Cardiac muscle cell (in vitro differentiated cells and primary cell): ENCODE results near the gene SLC39A6. TPM values are rescaled to one million over a fixed set of nuclear protein-coding genes. Genes with fewer than 3 reads are reported as not detected.
"Not testable (repeated sequence)": the region's sequence is repeated elsewhere in the genome, so short reads cannot be mapped to it uniquely, and the experiment has no call there.

Experiments used
- DNase-seq, 2 donors: peaks; one replicate each; pipeline versions ENCODE4 v3.0.0 to v3.0.0-alpha.2; 2010 to 2017; ENCODE audit warnings: low read depth in 1 of 2, low spot score in 1 of 2
- H3K27ac ChIP-seq: fragments of 200-600 bp; sonication (generic); 2 replicates; pipeline ENCODE4 v1.5.1; 2016
- H3K27me3 ChIP-seq: fragments of 200-600 bp; sonication (generic); 2 replicates; pipeline ENCODE4 v1.6.0; 2016; ENCODE audit warnings: control low read depth
- H3K36me3 ChIP-seq: fragments of 200-600 bp; sonication (generic); 2 replicates; pipeline ENCODE4 v1.5.1; 2016; ENCODE audit warnings: control low read depth
- H3K4me1 ChIP-seq: fragments of 200-600 bp; sonication (generic); 2 replicates; pipeline ENCODE4 v1.8.1; 2017; ENCODE audit warnings: low read depth, mild to moderate bottlenecking, mixed run types
- H3K4me3 ChIP-seq: fragments of 200-600 bp; sonication (generic); 2 replicates; pipeline ENCODE4 v1.5.1; 2016; ENCODE audit warnings: mild to moderate bottlenecking
- H3K9me3 ChIP-seq: fragments of 200-600 bp; sonication (generic); 2 replicates; pipeline ENCODE4 v1.5.1; 2017; ENCODE audit warnings: low read depth, mild to moderate bottlenecking, control low read depth
- CTCF ChIP-seq: IDR thresholded peaks from 2 replicates; pipeline ENCODE4 v1.5.1; 2012; ENCODE audit warnings: low read depth, mild to moderate bottlenecking, low read length
- polyA plus RNA-seq: library from polyadenylated mRNA; unstranded; fragments of >200 nt; fragmentation: Nextera tagmentation; extraction: Ambion mirVana; gene quantifications from 2 replicates; pipeline ENCODE4 v1.2.1, GENCODE V29; 2016
- total RNA-seq: library from RNA; depleted of rRNA; stranded (reverse); fragments of >200 nt; gene quantifications from 2 replicates; pipeline ENCODE4 v1.2.3, GENCODE V29; 2016

Gene SLC39A6
- total and polyA plus RNA-seq, 2 experiments from 2014 or later, result 24.1 to 33.7 TPM

GRCh38 chr18:36075862-36076587 lies 53.1 kb downstream of the SLC39A6 start:
- peak in 1 of 2 donors; percentile 85 for DNase-seq

GRCh38 chr18:36074435-36074834 lies 54.7 kb downstream of the SLC39A6 start:
- Histone ChIP-seq H3K9me3 (no peaks in the 10 kb centered on the region), H3K27me3 (no peaks in the 10 kb centered on the region), H3K4me1 (no peaks in the 10 kb centered on the region), H3K27ac (no peak overlapping the region), H3K36me3 (no peaks in the 10 kb centered on the region), H3K4me3 (no peak overlapping the region)
- DNase-seq, result no peak
- no peak for TF ChIP-seq CTCF

More at GRCh38 chr18:36075862-36076587, 53.1 kb downstream of the SLC39A6 start:
- H3K36me3 ChIP-seq, result no peaks in the 10 kb centered on the region
- no peak overlapping the region for H3K27ac ChIP-seq
- no peaks in the 10 kb centered on the region for H3K27me3 ChIP-seq
- H3K4me1 ChIP-seq, result no peaks in the 10 kb centered on the region
- H3K4me3 ChIP-seq, result no peak overlapping the region
- TF ChIP-seq CTCF, result no peak
- no peaks in the 10 kb centered on the region for H3K9me3 ChIP-seq

GRCh38 chr18:36073676-36074075 lies 55.5 kb downstream of the SLC39A6 start:
- Histone ChIP-seq H3K36me3 (no peaks in the 10 kb centered on the region), H3K4me1 (no peaks in the 10 kb centered on the region), H3K27me3 (no peaks in the 10 kb centered on the region), H3K4me3 (no peak overlapping the region), H3K9me3 (no peaks in the 10 kb centered on the region), H3K27ac (no peak overlapping the region)
- TF ChIP-seq CTCF, result no peak
- DNase-seq, result no peak

- not testable (repeated sequence) for H3K27ac ChIP-seq, DNase-seq, H3K36me3 ChIP-seq, H3K4me1 ChIP-seq, H3K27me3 ChIP-seq, H3K9me3 ChIP-seq, H3K4me3 ChIP-seq
These were observed 56.7 kb downstream of the SLC39A6 start for GRCh38 chr18:36072406-36072805.

- Histone ChIP-seq H3K4me1 (peaks cover 11% of the 10 kb centered on the region), H3K27me3 (no peaks in the 10 kb centered on the region), H3K36me3 (no peaks in the 10 kb centered on the region), H3K27ac (peak within 1 kb of the TSS; percentile 96), H3K9me3 (no peaks in the 10 kb centered on the region), H3K4me3 (peak within 1 kb of the TSS; percentile 88)
- TF ChIP-seq CTCF, result no peak
- peak; percentile 97 to 98 for DNase-seq
These were observed 61.8 kb downstream of the SLC39A6 start, which contains the start of gene RPRD1A for GRCh38 chr18:36067055-36067957. Gene RPRD1A, minus strand, starts transcription at chr18:36067559. Its CDS starts 155 bp downstream, at chr18:36067404.

GRCh38 chr18:36066686-36067054 lies 62.5 kb downstream of the SLC39A6 start:
- no peak for TF ChIP-seq CTCF
- Histone ChIP-seq H3K9me3 (no peaks in the 10 kb centered on the region), H3K4me1 (peaks cover 12% of the 10 kb centered on the region), H3K4me3 (peak overlapping the region; percentile 88), H3K27ac (peak overlapping the region; percentile 96), H3K36me3 (no peaks in the 10 kb centered on the region), H3K27me3 (no peaks in the 10 kb centered on the region)
- no peak for DNase-seq
